ENCODE measurements around the gene RCOR1.

DNA sequence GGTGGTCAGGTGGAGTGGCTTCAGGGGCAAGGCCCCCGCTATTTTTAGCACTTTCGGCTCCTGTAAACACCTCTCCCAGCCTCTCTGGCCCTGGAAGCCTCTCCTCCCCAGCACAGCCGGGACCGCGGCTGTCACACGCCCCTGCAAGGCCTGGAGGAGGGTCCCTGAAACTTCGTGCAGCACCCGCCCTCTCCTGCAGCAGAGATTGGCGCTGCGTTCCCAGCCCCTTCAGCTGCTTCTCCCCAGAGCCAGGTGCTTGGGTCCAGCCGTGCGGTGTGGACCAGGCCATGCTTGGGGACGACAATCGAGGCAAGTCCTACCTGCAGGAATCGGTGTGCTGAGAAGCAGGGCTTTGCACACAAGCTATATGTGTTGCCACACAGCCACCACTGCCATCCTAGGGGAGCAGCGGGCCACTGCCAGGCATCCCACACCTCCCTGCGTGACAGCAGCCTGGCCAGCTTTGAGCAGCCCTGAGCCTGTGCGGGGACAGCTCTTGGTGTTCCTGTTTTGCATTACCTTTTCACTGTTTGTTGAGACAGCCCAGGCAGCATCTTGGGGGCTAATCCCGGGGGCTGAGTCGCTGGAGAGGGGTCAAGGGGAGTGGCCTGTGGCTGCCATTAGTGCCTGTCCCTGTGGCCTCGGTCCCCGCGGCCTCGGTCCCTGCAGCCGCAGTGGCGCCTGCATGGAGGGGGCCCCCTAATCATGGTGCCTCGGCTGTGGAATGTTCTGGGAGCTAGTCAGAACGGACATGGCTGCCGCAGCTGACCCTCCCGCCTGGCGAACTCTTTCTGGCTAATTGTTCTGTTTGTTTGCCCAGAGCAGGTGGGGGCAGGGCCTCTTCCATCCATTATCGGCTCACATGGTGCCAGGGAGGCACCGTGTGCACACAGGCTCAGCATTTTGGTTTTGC lies 157.2 kb downstream of the RCOR1 start:
- TF ChIP-seq CTCF (IDR thresholded peaks at IDR 0.05) (no peak), ZFX (IDR thresholded peaks at IDR 0.05; ENCODE audit: borderline replicate concordance) (no peak)
